ENCODE data around the gene CCDC191.

GRCh38 chr3:114025451-114025850 is 30.9 kb downstream of the CCDC191 start:
- no peak for TF ChIP-seq POLR2A (IDR thresholded peaks at IDR 0.05)
- TF ChIP-seq, protein P1, sequence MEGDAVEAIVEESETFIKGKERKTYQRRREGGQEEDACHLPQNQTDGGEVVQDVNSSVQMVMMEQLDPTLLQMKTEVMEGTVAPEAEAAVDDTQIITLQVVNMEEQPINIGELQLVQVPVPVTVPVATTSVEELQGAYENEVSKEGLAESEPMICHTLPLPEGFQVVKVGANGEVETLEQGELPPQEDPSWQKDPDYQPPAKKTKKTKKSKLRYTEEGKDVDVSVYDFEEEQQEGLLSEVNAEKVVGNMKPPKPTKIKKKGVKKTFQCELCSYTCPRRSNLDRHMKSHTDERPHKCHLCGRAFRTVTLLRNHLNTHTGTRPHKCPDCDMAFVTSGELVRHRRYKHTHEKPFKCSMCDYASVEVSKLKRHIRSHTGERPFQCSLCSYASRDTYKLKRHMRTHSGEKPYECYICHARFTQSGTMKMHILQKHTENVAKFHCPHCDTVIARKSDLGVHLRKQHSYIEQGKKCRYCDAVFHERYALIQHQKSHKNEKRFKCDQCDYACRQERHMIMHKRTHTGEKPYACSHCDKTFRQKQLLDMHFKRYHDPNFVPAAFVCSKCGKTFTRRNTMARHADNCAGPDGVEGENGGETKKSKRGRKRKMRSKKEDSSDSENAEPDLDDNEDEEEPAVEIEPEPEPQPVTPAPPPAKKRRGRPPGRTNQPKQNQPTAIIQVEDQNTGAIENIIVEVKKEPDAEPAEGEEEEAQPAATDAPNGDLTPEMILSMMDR (IDR thresholded peaks at IDR 0.05) = no peak

Measured in Peyer's patch (tissue), 4 donors.